Stimulated activated CD8-positive, alpha-beta memory T cell treated with anti-CD3 and anti-CD28 coated beads, Interleukin-7, amount 100 ng/mL, for 24 hours (primary cell): Measurements from ENCODE around the gene EXD3.

Experiments used
- DNase-seq: peaks from one replicate; pipeline ENCODE4 v3.0.0-alpha.2; 2020; ENCODE audit warnings: low read depth

The EXD3 gene

GRCh38 chr9:137432687-137433348, 9.9 kb upstream of the EXD3 start:
- no peak for DNase-seq

DNA sequence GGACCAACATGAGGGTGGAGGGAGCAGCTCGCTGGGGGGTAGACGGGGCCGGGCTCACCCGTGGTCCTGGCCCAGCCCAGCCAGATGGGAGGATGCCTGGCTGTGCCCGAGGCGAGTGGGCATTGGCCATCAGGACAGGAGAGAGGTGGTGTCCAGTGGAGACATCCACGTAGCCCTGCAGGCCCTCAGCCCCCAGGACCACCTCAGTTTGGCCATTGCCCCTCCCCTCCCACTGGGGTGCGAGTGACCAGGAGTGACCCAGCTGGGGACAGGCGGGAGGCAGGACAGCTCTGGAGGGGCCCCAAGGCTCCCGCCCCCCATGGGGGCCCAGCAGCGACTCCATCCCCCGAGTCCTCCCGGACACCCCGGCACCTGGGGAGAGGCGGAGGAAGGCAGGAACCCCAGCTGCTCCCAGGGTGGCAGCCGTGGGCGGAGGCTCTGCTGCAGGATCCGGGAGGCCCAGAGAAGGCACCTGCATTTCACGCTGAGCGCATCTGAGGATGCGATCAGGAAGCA, 8.5 kb upstream of the EXD3 start:
- no peak for DNase-seq

- DNase-seq, result no peak
Measured at GRCh38 chr9:137430723-137431415, 7.9 kb upstream of the EXD3 start.

- DNase-seq, result no peak
Measured at GRCh38 chr9:137429974-137430722, 7.2 kb upstream of the EXD3 start.

GRCh38 chr9:137429546-137429890, 6.6 kb upstream of the EXD3 start:
- DNase-seq, result no peak

DNA sequence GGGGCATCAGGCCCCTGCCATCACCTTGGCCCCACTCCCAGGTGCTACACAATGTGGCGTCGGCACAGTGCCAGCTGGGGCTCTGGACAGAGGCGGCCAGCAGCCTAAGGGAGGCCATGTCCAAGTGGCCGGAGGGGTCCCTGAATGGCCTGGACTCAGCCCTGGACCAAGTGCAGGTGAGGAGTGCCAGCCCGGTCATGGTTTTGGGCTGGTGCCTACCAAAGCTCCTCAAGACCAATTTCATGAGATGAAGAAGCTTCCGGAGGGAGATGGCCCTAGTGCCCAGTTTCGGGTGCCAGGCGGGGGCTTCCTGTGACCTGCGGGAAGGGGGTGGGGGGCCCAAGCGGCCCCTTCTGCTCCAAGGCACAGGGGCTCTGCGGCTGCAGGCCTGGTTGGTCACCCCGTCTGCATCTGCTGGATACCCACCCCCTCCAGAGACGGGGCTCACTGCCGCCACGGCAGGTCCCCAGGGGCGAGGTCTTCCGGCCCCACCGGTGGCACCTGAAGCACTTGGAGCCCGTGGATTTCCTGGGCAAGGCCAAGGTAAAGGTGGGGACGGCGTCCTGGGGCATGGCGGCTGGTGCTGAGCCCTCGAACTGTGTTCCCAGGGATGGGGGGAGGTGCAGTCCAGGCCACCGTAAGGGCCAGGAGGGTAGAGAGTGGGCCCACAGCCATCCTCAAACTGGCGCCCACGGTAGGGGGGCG, 6.0 kb upstream of the EXD3 start:
- DNase-seq, result no peak

- no peak for DNase-seq
Measured at GRCh38 chr9:137428311-137428630, 5.3 kb upstream of the EXD3 start.

DNA sequence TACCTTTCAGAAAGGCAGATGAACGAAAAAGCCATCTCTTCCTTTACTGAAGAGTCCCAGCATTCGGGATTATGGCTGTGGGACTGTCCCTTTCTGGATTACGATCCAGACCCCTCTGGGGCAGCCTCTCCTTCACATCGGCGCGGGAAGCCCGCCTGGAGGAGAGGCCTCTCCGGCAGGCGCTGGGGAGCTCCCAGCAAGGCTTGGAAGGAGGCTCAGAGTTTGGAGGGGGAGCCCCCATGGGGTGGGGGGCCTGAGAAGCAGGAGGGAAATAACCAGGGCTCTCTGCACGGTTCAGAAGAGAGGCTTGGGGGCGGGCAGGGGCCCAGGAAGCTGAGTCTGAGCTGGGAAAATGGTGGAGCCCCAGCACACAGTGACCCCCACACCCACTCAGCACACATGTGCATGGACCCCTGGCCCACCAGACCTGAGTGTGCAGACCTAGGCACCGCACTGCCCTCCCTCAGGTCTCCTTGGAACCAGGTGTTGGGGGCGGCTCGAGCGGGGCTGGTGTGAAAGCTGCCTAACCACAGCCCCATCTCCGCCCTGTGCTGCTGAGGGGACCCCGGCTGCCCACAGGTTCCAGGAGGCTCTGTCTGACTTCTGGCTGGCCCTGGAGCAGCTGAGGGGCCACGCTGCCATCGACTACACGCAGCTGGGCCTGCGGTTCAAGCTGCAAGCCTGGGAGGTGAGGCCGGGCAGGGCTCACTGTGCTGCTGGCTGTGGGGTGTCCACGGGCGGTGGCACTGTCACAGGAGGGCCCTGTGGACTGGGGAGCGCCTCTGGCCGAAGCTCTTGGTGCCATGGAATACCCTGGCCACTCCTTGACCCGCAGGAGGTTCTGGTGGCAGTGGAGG, 4.7 kb upstream of the EXD3 start:
- DNase-seq, result no peak

DNA sequence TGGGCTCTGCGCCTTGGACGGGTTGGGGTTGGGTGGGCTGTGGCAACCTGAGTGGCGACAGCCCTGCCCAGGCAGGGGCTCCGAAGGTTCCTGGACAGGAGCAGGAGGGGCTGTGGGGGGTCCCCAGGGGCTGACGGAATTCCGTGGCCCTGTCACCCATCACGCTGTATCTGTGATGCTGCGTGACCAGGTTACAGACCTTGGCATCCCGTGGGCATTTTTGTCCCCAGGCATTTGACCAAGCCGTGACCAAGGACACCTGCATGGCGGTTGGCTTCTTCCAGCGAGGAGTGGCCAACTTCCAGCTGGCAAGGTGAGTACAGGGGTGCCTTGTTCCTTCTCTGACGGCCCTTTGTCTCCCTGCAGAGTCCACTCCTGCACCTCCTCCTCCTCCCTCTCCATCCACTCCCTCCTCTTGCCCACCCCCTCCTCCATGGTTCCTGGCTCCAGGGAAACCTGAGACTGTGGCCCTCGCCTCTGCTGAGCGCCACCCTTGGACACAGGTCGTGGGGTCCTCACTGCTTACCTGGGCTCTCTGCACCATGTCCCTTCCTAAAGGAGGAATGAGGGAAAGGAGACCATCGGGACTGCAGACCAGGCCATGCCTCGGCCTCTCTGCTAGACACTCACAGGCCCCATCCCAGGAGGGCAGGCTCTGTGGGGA, 3.2 kb upstream of the EXD3 start:
- DNase-seq, result no peak

- DNase-seq, result no peak
Measured at GRCh38 chr9:137423514-137424291, 741 bp upstream of the EXD3 start.

- no peak for DNase-seq
Measured at GRCh38 chr9:137421838-137422603, 941 bp downstream of the EXD3 start.

- no peak for DNase-seq
Measured at GRCh38 chr9:137417161-137418021, 5.6 kb downstream of the EXD3 start.

- DNase-seq, result no peak
Measured at GRCh38 chr9:137416563-137417151, 6.3 kb downstream of the EXD3 start.

DNA sequence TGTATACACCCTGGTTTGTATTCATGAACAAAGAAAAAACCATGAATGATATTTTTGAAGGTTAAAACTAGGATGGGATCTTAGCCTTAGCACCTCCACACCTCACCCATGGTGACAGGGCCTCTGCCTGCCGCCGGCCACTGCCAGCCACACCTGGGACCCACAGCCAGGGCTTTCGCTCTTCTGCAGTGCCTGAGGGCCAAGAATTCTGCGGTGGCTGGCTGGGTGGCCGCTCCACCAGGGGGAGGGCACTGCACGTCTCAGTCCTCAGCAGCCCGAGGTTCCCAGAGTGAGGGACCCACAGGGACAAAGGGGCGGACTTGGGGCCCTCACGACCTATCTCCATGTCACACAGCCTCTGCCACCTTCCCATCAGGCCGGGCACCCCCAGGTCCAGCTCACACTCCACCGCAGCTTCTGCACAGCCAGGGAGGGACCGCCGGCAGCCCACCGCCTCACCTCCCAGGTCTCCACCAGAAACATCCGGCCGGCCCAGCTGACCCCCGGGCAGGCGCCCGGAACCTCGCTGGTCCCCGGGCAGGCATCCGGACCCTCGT, 6.9 kb downstream of the EXD3 start:
- no peak for DNase-seq

DNA sequence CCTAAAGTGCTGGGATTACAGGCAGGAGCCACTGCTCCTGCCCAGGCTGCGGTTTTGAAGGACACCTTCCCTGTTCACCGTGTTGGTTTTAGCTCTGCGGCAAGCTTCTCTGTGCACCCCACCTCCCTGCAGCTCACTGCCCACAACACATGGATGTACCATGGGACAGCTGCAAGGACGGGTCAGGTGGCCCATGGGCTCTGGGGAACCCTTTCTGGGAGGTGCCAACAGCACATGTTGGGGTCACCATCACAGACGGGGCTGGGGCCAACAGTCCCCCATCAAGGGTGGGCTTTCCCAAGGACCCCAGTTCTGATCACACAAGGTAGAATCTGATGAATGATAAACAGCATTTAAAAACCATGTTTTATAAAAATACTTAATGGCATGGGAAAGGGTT, 7.5 kb downstream of the EXD3 start:
- DNase-seq, result no peak

GRCh38 chr9:137412431-137412830, 10.5 kb downstream of the EXD3 start:
- DNase-seq, result no peak

GRCh38 chr9:137411645-137412380, 11.1 kb downstream of the EXD3 start:
- DNase-seq, result peak; percentile 21
